GM03348 (cell line): ENCODE results near the gene PPME1.

Source experiments
- DNase-seq: peaks from one replicate; pipeline ENCODE4 v3.0.0; 2012; ENCODE audit warnings: low spot score

PPME1 gene

GRCh38 chr11:74159642-74160041, 11.4 kb upstream of the PPME1 start:
- DNase-seq = no peak

- DNase-seq = no peak
Measured at GRCh38 chr11:74162681-74163467, 8.2 kb upstream of the PPME1 start.

- no peak for DNase-seq
Measured at GRCh38 chr11:74168838-74169237, 2.3 kb upstream of the PPME1 start.

- DNase-seq = no peak
Measured at GRCh38 chr11:74169738-74170458, 1.2 kb upstream of the PPME1 start.

- DNase-seq = no peak
Measured at GRCh38 chr11:74171630-74171968, 510 bp downstream of the PPME1 start.

GRCh38 chr11:74171997-74172396, 908 bp downstream of the PPME1 start:
- DNase-seq = peak; percentile 19

- DNase-seq = no peak
Measured at GRCh38 chr11:74175920-74176319, 4.8 kb downstream of the PPME1 start.

- DNase-seq = no peak
Measured at GRCh38 chr11:74179234-74180052, 8.4 kb downstream of the PPME1 start.

- DNase-seq = no peak
Measured at GRCh38 chr11:74182635-74183034, 11.5 kb downstream of the PPME1 start.

- no peak for DNase-seq
Measured at GRCh38 chr11:74185285-74185684, 14.2 kb downstream of the PPME1 start.

- DNase-seq = no peak
Measured at GRCh38 chr11:74185695-74186094, 14.6 kb downstream of the PPME1 start.

- no peak for DNase-seq
Measured at GRCh38 chr11:74195828-74196227, 24.7 kb downstream of the PPME1 start.

- no peak for DNase-seq
Measured at GRCh38 chr11:74196781-74197486, 25.8 kb downstream of the PPME1 start.

- no peak for DNase-seq
Measured at GRCh38 chr11:74203966-74204365, 32.9 kb downstream of the PPME1 start.

GRCh38 chr11:74204701-74205100, 33.6 kb downstream of the PPME1 start:
- no peak for DNase-seq

- DNase-seq = no peak
Measured at GRCh38 chr11:74205181-74205580, 34.1 kb downstream of the PPME1 start.

- no peak for DNase-seq
Measured at GRCh38 chr11:74206746-74207145, 35.7 kb downstream of the PPME1 start.

GRCh38 chr11:74208507-74208906, 37.4 kb downstream of the PPME1 start:
- DNase-seq = no peak

- DNase-seq = no peak
Measured at GRCh38 chr11:74212533-74212932, 41.4 kb downstream of the PPME1 start.

- no peak for DNase-seq
Measured at GRCh38 chr11:74220376-74220775, 49.3 kb downstream of the PPME1 start.

- DNase-seq = no peak
Measured at GRCh38 chr11:74221816-74222215, 50.7 kb downstream of the PPME1 start.

GRCh38 chr11:74225565-74225964, 54.5 kb downstream of the PPME1 start:
- DNase-seq = no peak
